ENCODE results near the gene THEMIS2.
"Not testable (repeated sequence)": the region's sequence is repeated elsewhere in the genome, so short reads cannot be mapped to it uniquely, and the experiment has no call there.

The THEMIS2 gene

DNA sequence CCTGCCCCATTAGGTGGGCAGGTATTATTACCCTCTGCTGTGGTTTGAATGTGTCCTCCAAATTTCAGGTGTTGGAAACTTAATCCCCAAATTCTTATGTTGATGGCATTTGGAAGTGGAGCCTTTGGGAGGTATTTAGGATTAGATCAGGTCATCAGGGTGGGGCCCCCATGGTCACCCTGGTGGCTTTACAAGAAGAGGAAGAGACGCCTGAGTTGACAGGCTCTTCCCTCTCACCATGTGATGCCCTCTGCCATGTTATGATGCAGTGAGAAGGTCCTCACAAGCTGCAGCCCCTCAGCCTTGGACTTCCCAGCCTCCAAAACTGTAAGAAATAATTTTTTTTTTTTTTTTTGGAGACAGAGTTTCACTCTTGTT, 8.8 kb upstream of the THEMIS2 start:
- no peak for DNase-seq

DNA sequence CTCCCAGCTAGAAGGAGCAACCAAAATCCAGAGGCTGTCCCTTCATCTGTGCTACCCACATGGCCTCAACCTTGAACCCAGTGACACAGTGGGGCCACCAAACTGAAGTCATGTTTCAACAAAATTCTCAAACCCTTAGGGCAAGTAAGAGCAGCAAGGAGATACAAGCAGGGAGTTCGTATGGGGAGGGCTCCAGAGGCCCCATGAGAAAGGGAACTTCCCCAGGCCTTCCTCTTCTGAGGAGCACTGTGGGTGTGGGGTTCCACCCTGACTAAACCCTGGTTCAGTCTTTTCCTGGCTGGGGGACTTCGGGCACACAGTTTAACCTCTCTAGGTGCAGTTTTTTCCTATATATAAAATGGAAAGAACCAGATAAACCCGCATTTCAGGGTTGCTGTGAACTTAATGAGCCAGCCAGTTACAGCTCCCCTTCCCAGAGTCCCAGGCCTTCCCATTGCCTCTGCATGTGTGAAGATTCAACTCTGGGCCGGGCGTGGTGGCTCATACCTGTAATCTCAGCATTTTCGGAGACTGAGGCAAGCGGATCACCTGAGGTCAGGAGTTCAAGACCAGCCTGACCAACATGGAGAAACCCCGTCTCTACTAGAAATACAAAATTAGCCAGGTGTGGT, 8.0 kb upstream of the THEMIS2 start:
- DNase-seq = peak; percentile 50

GRCh38 chr1:27865821-27866220, 6.5 kb upstream of the THEMIS2 start:
- no peak for DNase-seq

- DNase-seq = no peak
Measured at GRCh38 chr1:27868556-27868931, 3.8 kb upstream of the THEMIS2 start.

GRCh38 chr1:27868932-27869718, 3.2 kb upstream of the THEMIS2 start:
- peak; percentile 79 for DNase-seq

GRCh38 chr1:27869719-27870085, 2.6 kb upstream of the THEMIS2 start:
- DNase-seq = no peak

DNA sequence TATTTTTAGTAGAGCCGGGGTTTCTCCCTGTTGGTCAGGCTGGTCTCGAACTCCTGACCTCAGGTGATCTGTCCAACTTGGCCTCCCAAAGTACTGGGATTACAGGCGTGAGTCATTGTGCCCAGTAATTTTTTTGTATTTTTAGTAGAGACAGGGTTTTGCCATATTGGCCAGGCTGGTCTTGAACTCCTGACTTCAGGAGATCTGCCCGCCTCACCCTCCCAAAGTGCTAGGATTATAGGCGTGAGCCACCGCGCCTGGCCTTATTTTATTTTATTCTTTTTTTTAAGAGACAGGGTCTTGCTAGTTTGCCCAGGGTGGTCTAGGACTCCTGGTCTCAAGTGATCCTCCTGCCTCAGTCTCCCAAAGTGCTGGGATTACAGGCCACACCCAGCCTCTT, 1.3 kb upstream of the THEMIS2 start:
- DNase-seq = not testable (repeated sequence)

- peak; percentile 33 for DNase-seq
Measured at GRCh38 chr1:27872802-27873551, 633 bp downstream of the THEMIS2 start.

GRCh38 chr1:27873671-27874384, 1.5 kb downstream of the THEMIS2 start:
- DNase-seq = no peak

DNA sequence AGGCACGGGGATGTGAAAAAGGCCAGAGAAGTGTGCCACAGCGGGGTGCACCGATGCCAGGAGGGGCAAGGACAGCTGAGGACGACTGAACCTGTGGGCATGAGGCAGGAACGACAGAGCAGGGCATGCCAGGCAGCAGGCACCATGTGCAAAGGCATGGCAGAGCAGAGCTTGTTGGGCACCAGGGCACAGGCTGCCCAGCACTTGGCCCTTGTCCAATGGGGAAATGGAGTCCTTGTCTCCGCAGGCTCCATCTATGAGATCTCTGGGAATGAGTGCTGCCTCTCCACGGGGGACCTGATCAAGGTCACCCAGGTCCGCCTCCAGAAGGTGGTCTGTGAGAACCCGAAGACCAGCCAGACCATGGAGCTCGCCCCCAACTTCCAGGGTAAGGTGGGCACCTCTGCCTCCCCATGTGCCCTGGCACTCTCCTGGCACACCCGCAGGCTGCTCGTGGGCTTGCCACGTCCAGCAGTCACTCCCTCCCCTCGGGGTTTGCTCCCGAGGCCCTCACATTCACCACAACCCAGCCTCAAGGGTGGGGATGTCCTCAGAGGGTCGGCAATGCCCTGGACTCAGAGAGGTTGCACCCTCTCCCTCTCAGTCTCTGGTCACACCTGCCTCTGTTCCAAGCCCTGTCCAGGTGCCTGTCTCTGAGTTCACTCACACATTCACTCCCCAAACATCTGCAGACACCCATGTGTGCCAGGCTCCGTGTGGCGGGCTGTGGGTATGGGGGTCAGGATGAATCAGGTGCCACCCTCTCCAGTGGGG, 4.2 kb downstream of the THEMIS2 start:
- no peak for DNase-seq

DNA sequence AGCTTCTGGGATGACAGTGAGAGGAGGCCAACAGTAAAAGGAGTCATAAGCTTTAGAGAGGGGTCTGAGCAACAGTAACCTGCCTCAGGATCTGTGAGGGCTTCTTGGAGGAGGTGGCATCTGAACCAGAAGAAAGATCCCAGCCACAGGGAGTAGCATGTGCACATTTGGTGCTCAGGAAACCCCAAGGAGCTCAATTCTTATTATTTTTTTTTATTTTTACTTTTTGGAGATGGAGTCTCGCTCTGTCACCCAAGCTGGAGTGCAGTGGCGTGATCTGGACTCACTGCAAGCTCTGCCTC, 4.7 kb downstream of the THEMIS2 start:
- DNase-seq = no peak

DNA sequence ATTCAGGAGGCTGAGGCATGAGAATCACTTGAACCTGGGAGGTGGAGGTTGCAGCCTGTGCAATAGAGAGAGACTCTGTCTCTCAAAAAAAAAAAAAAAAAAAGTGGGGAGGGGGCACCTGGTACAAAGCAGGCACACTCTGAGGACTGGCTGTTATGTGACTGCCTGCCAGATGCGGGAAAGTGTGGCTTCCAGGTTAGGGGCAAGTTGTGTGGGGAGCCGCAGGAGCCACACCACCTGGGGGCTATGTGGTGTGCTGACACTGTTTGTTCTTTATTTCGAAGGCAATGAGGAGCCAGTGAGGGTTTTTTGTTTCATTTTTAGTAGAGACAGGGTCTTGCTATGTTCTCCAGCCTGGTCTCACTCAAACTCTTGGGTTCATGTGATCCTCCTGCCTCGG, 5.7 kb downstream of the THEMIS2 start:
- no peak for DNase-seq

DNA sequence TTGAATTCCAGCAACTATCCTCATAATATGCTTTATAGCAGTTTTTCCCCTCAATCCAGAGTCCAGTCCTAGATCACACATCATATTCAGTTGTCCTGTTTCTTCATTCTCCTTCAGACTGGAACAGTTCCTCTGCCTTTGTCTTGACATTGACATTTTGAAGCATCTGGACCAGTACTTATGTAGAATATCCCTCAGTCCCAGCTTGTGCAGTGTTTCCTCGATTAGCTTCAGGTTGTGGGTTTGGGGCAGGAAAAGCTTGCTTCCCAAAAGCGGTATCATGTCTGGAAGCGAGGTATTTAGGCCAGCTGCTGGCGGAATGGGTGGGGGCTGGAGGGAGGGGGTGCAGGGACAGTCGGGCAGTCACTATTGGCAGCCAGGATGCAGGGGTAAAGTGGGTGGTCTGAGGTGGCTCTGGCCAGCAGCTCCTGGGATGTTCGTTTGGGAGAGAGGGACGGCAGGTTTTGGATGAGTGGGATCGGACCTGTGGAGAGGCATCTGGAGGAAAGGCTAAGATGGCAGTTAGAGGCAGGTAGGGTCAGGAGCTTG, 6.5 kb downstream of the THEMIS2 start:
- DNase-seq = no peak

DNA sequence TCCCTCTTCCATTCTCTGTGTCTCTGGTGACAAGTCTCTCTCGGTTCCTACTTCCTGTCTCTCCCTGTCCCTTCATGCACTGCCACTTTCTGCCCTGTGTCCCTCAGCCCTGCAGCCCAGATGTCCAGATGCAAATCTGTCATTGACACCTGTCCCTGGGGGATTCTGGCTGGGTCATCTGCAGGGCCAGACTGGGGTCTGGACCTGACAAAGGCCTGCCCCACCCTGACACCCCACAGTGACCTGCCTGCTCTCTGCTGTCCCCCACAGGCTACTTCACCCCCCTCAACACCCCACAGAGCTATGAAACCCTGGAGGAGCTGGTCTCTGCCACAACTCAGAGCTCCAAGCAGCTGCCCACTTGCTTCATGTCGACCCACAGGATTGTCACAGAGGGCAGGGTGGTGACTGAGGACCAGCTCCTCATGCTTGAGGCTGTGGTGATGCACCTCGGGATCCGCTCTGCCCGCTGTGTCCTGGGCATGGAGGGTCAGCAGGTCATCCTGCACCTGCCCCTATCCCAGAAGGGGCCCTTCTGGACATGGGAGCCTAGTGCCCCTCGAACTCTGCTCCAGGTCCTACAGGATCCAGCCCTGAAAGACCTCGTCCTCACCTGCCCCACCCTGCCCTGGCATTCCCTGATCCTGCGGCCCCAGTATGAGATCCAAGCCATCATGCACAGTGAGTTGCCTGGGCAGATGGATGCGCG, 7.2 kb downstream of the THEMIS2 start:
- DNase-seq = no peak

GRCh38 chr1:27882543-27882903, 10.2 kb downstream of the THEMIS2 start:
- no peak for DNase-seq

DNA sequence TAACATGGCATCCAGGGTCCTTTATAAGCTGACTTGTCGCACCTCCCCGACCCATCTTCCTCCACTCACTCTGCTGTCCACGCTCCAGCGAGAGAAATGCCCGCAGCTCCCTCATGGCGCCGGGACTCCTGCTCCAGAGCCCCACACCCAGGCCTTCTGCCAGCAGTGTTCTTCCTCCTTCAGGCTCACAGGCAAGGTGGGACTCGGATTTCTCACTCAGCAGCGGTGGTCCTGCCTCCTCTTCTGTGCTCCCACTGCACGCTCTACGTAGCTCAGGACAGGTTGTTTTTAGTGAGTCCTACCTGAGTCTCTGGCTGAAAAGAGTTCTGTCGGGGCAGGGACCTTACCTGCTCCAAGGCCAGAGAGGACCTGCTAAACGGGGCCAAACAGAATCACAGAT, 11.2 kb downstream of the THEMIS2 start:
- DNase-seq = no peak

- no peak for DNase-seq
Measured at GRCh38 chr1:27884006-27884954, 11.9 kb downstream of the THEMIS2 start.

GRCh38 chr1:27885114-27885528, 12.8 kb downstream of the THEMIS2 start:
- DNase-seq = no peak

- no peak for DNase-seq
Measured at GRCh38 chr1:27885621-27886352, 13.4 kb downstream of the THEMIS2 start.

DNA sequence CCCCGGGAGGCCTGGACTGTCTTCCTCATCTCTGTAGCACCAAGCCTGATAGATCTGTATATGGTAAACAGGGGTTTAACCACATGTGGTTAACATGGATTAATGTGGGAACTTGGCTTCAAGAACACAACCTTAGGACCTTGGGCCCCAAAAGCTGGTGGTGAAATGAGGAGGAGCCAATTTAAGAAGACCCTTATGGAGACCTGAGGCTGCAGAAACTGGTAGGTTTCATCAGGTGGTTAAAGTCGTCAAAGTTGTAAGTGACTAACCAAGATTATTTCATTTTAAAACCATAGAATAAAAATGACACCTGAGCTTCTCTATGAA, 14.0 kb downstream of the THEMIS2 start:
- no peak for DNase-seq
